ENCODE measurements around the gene VANGL2.

The VANGL2 gene

DNA sequence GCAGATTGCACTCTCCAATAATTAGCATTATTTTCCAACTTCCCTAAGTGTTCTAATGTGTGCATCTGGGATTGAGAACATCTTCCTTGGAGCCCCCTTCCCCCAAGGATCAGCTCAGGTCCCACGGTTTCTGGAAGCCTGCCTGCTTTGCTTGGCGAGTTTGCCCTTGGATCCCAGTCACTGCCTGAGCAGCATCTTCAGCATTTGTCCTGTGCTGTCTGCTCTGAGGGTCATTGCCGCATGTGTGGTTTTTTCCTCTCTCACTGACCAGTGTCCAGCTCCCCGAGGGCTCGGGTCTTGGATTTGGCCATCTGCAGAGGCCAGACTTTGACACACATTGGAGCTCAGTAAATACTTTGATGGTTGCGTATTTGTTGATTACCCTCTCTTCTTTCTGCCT, 18.1 kb downstream of the VANGL2 start:
- Mint-ChIP-seq H3K4me3 (no peak overlapping the region), H3K27ac (no peak overlapping the region), H3K36me3 (ENCODE audit: low read depth) (no peaks in the 10 kb centered on the region), H3K4me1 (ENCODE audit: low read depth) (peaks cover 7% of the 10 kb centered on the region), H3K9me3 (no peaks in the 10 kb centered on the region), H3K27me3 (peaks cover 17% of the 10 kb centered on the region)
- intact Hi-C loops (cut with micrococcal nuclease): no loop called here

DNA sequence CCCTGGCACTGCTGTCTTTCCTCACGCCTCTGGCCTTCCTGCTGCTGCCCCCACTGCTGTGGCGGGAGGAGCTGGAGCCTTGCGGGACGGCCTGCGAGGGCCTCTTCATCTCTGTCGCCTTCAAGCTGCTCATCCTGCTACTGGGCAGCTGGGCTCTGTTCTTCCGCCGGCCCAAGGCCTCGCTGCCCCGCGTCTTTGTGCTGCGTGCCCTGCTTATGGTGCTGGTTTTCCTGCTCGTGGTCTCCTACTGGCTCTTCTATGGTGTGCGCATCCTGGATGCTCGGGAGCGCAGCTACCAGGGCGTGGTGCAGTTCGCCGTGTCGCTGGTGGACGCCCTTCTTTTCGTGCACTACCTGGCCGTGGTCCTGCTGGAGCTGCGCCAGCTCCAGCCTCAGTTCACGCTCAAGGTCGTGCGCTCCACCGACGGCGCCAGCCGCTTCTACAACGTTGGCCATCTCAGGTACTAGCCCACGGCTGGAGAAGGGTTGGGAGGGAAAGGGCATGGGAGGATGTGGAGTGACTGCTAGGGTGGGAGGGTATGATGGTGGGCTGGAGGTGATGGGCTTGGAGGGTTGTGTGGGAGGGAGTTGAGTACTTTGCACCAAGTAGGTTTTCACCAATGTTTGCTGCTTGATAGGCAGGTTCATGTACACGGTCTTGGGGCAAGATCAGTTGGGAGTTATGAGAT, 18.9 kb downstream of the VANGL2 start:
- no peaks in the 10 kb centered on the region for H3K36me3 Mint-ChIP-seq (ENCODE audit: low read depth)
- H3K4me1 Mint-ChIP-seq (ENCODE audit: low read depth): peaks cover 7% of the 10 kb centered on the region
- no peak overlapping the region for H3K27ac Mint-ChIP-seq
- intact Hi-C loops (cut with micrococcal nuclease): no loop called here
- no peaks in the 10 kb centered on the region for H3K9me3 Mint-ChIP-seq
- no peak overlapping the region for H3K4me3 Mint-ChIP-seq
- H3K27me3 Mint-ChIP-seq: peaks cover 17% of the 10 kb centered on the region

DNA sequence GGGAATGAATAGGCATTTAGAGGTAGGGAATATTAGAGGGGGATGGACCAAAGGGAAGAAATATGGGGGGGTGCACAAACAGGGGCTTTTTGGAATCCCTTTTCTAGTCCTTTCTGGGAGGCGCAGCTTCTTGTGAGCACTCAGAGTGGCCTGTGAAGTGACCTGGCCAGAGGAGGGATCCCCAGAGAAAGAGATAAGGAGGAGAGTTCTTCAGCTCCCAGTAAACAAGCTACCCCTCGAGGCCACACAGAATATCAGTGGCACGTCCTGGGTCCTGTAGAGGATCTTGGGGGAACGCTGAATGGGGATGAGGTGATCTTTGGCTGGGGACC, 19.4 kb downstream of the VANGL2 start:
- no peaks in the 10 kb centered on the region for H3K9me3 Mint-ChIP-seq
- intact Hi-C loops (cut with micrococcal nuclease): loop anchor here (10.0 kb wide), 1 partner anchor 415 kb away; no protein-coding TSS in a partner anchor

DNA sequence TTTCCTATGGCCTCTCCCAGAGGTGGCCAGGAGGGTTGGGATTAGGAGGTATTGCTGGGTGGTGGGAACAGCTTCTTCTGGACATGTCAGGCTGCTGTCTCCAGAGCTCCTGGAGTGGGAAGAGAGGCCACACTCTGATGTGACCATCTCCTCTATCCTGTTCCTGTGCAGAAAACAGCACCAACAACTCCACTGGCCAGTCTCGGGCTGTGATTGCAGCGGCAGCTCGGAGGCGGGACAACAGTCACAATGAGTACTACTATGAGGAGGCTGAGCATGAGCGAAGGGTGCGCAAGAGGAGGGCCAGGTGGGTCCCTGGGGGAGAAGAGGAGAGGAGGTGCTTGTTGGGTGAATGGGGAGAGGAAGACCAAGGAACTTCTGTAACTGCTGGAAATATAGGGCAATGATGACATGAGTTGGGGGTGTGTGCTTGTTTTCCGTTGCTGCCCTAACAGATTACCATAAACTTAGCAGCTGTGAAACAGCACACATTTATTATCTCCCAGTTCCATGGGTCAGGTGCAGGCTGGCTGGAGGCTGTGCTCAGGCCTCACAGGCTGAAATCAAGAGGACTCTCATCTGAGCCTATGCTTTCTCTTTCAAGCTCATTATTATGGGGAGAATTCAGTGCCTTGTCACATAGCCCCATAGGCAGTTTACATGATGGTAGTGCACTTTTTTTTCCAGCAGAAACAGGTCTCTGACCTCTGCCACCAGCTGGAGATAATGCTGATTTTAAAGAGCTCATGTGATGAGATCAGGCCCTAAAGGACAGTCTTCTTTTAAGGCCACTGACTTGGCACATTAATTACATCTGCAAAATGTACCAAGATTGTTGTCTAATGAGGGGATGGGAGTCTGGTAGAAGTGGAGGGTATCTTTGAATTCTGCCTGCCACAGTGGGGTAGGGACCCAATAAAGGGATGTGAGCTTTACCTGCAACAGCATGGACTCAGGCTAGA, 20.8 kb downstream of the VANGL2 start:
- Mint-ChIP-seq H3K4me3 (no peak overlapping the region), H3K36me3 (ENCODE audit: low read depth) (no peaks in the 10 kb centered on the region), H3K9me3 (no peaks in the 10 kb centered on the region), H3K27ac (peak overlapping the region; percentile 63), H3K27me3 (peaks cover 17% of the 10 kb centered on the region), H3K4me1 (ENCODE audit: low read depth) (peaks cover 7% of the 10 kb centered on the region)
- intact Hi-C loops (cut with micrococcal nuclease): loop anchor here (10.0 kb wide), 1 partner anchor 414 kb away; no protein-coding TSS in a partner anchor

More for the DNA sequence above, 19.4 kb downstream of the VANGL2 start:
- Mint-ChIP-seq H3K4me1 (ENCODE audit: low read depth) (peaks cover 7% of the 10 kb centered on the region), H3K36me3 (ENCODE audit: low read depth) (no peaks in the 10 kb centered on the region), H3K4me3 (no peak overlapping the region), H3K27ac (peak overlapping the region; percentile 63), H3K27me3 (peaks cover 17% of the 10 kb centered on the region)

DNA sequence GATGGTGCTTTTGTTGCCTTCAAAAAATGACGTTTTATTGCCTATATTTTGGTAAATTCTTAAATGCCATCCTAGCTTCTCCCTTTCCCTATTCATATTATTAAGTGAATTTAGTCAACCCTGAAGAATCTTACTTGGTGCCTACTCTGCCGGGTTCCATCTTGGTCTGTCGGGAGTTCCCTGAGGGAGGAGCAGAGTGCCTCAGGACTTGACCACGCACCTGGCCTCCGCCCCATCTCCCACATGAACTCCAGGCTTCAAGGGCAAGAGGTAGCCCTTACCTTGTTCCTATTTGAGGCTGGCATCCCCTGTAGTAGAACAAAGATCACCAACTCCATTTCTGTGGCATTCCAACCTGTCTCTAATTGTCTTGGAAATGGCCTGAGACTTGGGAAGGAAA, 21.5 kb downstream of the VANGL2 start:
- Mint-ChIP-seq H3K9me3 (no peaks in the 10 kb centered on the region), H3K27me3 (peaks cover 14% of the 10 kb centered on the region), H3K4me3 (no peak overlapping the region), H3K4me1 (ENCODE audit: low read depth) (peaks cover 7% of the 10 kb centered on the region), H3K36me3 (ENCODE audit: low read depth) (no peaks in the 10 kb centered on the region), H3K27ac (no peak overlapping the region)
- intact Hi-C loops (cut with micrococcal nuclease): loop anchor here (10.0 kb wide), 1 partner anchor 413 kb away; no protein-coding TSS in a partner anchor

DNA sequence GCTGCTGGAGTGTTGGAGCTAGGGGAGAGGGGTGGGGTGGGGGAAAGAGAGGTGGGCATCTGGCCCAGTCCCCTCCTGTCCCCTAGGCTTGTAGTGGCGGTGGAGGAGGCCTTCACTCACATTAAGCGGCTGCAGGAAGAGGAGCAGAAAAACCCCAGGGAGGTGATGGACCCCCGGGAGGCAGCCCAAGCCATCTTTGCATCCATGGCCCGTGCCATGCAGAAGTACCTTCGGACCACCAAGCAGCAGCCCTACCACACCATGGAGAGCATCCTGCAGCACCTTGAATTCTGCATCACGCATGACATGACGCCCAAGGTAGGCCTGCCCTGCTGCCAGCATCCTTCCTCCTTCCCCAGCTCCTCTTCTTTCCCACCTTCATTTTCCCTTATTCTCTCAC, 23.6 kb downstream of the VANGL2 start:
- H3K4me1 Mint-ChIP-seq (ENCODE audit: low read depth): peaks cover 19% of the 10 kb centered on the region
- no peak overlapping the region for H3K27ac Mint-ChIP-seq
- peaks cover 11% of the 10 kb centered on the region for H3K27me3 Mint-ChIP-seq
- intact Hi-C loops (cut with micrococcal nuclease): loop anchor here (10.0 kb wide), 1 partner anchor 411 kb away; no protein-coding TSS in a partner anchor
- H3K9me3 Mint-ChIP-seq: no peaks in the 10 kb centered on the region
- no peaks in the 10 kb centered on the region for H3K36me3 Mint-ChIP-seq (ENCODE audit: low read depth)
- H3K4me3 Mint-ChIP-seq: no peak overlapping the region

DNA sequence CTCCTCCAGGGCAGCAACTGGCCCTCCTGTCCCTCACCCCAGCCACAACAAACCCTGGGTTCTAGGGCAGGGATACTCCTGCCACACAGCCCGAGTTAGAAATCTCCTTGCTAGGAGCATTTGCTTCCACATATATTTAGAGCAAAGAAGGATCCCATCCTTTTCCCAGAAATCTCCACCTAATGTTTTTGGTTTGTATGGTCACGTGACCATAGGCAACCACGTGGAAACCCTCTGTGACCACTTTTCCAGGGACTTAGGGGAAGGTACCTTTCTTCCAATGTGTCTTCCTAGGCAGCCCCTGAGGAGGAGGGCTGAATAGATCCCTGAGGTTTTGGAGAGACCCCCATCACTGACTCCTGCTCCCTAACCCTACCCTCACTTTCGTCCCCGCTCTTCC, 25.5 kb downstream of the VANGL2 start:
- H3K4me3 Mint-ChIP-seq: no peak overlapping the region
- H3K27me3 Mint-ChIP-seq: no peaks in the 10 kb centered on the region
- H3K36me3 Mint-ChIP-seq (ENCODE audit: low read depth): no peaks in the 10 kb centered on the region
- peak overlapping the region; percentile 46 for H3K27ac Mint-ChIP-seq
- intact Hi-C loops (cut with micrococcal nuclease): loop anchor here (10.0 kb wide), 1 partner anchor 409 kb away; no protein-coding TSS in a partner anchor
- H3K4me1 Mint-ChIP-seq (ENCODE audit: low read depth): peaks cover 35% of the 10 kb centered on the region
- H3K9me3 Mint-ChIP-seq: no peaks in the 10 kb centered on the region

DNA sequence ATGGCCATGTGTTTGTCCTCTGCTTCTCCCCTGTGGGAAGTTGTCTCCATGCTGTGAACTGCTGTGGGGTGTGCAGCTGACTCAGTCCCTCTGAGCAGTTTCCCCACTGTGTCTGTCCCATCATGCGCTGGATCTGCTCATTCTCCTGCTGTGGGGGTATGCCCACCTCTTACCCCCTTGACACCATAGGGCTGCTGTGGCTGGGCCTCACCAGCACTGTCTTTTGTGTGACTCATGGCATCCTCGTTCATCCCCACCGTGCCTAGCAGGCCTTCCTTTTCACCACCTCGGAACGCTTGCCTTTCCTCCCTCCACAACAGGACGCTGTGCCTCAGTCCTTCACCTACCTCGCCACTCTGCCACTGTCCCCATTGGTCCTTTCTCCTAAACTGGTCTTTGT, 27.3 kb downstream of the VANGL2 start:
- Mint-ChIP-seq H3K9me3 (no peaks in the 10 kb centered on the region), H3K27me3 (no peaks in the 10 kb centered on the region), H3K27ac (peak overlapping the region; percentile 40), H3K4me3 (no peak overlapping the region), H3K36me3 (ENCODE audit: low read depth) (no peaks in the 10 kb centered on the region), H3K4me1 (ENCODE audit: low read depth) (peaks cover 32% of the 10 kb centered on the region)
- intact Hi-C loops (cut with micrococcal nuclease): loop anchor here (1.0 to 10.0 kb wide), 3 partner anchors 180 to 407 kb away; no protein-coding TSS in a partner anchor

DNA sequence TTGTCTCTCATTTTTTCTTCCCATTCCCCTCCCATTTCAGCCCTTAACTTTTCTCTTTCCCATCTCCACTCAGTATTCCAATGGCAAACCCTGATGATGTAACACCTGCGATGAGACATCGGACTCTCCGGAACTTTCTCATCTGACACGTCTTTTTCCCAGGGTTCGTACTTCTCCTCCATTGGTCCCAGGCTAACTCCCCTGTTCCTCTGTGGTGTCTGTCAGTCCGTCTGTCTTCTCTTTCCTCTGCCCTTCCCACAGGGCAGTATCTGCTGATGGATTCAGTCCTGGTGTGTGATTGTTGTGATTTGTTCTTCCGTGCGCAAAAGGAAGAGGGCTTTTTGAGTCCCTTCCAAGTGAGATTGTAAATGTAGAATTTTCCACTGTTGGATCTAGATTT, 27.7 kb downstream of the VANGL2 start:
- Mint-ChIP-seq H3K36me3 (ENCODE audit: low read depth) (no peaks in the 10 kb centered on the region), H3K4me3 (no peak overlapping the region)
- intact Hi-C loops (cut with micrococcal nuclease): loop anchor here (1.0 to 10.0 kb wide), 3 partner anchors 179 to 407 kb away; no protein-coding TSS in a partner anchor

DNA sequence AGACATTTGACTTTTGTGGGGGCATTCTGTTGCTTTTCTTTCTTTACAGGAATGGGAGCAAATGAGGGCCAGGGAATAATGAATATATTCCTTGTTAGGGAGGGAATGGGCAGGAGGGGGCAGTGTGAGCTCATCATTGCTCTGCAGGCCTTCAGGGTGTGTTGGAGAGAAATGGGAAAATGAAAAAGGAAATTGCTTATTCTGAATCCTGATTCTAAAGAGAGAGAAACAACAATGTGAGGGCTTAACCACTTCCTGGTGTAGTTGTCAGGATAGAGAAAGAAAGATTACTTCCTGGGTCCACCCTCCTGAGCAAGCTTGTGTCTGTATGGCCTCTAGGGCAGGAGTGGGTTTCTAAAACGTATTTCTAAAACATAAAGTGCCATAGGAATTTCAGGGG, 28.3 kb downstream of the VANGL2 start:
- intact Hi-C loops (cut with micrococcal nuclease): loop anchor here (1.0 to 10.0 kb wide), 3 partner anchors 179 to 406 kb away; no protein-coding TSS in a partner anchor
- peak overlapping the region; percentile 63 for H3K27ac Mint-ChIP-seq
- H3K9me3 Mint-ChIP-seq: no peaks in the 10 kb centered on the region
- H3K27me3 Mint-ChIP-seq: no peaks in the 10 kb centered on the region
- H3K4me3 Mint-ChIP-seq: no peak overlapping the region
- no peaks in the 10 kb centered on the region for H3K36me3 Mint-ChIP-seq (ENCODE audit: low read depth)
- peaks cover 37% of the 10 kb centered on the region for H3K4me1 Mint-ChIP-seq (ENCODE audit: low read depth)

More for the DNA sequence above, 27.7 kb downstream of the VANGL2 start:
- Mint-ChIP-seq H3K9me3 (no peaks in the 10 kb centered on the region), H3K27ac (peak overlapping the region; percentile 40), H3K27me3 (no peaks in the 10 kb centered on the region), H3K4me1 (ENCODE audit: low read depth) (peaks cover 34% of the 10 kb centered on the region)

DNA sequence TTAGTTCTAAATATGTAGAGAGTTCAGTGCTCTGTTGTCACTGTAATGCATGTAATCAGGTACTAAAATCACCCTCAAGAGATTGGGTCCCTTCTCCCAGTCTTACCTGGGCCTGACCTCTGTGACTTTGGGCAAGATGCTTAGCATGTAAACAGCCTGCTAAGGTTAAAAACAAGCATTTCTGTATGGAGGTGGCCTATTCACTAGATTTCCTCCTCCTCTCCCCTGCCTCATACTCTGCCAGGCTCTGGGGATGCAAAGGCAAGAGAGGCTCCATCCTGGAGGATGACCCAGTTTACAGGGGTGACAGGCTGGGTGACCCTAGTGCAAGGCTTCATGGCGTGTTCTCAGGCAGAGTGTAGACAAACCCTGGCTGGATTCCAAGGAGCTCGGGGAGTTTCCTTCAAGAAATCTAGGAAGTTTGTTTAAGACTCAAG, 28.8 kb downstream of the VANGL2 start:
- peak overlapping the region; percentile 63 for H3K27ac Mint-ChIP-seq
- no peak overlapping the region for H3K4me3 Mint-ChIP-seq
- peaks cover under 1% of the 10 kb centered on the region for H3K27me3 Mint-ChIP-seq
- H3K4me1 Mint-ChIP-seq (ENCODE audit: low read depth): peaks cover 37% of the 10 kb centered on the region
- peaks cover 2% of the 10 kb centered on the region for H3K36me3 Mint-ChIP-seq (ENCODE audit: low read depth)
- intact Hi-C loops (cut with micrococcal nuclease): loop anchor here (2.0 to 10.0 kb wide), 2 partner anchors 244 to 406 kb away; no protein-coding TSS in a partner anchor
- H3K9me3 Mint-ChIP-seq: peaks cover 4% of the 10 kb centered on the region

DNA sequence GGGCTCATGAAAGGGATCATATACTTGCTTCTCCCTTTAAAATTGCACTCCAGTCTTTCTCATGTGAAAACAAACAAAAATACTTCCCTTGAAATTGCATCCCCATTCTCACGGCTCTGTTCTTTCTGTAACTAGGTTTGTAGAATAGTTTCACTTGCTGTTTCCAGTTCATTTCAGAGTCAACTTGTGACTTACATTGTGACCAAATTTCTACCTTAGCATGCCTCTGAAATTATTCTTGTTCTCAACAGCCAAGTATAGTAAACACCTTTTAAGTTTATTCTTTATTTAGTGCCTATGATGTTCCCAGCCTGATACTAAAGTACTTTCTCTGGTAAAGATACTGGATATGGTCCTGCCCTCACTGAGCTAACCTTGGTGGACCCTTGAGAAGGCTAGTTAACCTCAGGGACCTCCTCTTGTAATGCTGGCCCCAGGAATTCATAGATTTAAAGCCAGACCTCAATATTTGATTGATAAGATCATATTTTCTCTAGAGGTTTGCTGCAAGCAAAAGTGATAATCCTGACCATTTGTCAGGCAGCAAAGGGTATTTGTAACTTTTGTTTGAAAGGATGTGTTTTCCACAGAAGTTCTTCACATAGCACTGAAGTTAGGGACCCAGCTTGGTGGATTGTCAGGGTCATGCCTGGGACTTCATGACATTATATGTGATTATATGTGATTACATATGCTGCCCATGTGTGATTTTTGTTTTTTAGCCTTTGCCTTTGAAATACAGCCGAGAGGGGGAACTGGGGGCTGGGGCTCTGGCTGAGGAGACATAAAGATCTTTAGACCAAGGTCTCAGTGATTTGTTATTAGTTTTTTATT, 29.6 kb downstream of the VANGL2 start:
- peaks cover 1% of the 10 kb centered on the region for H3K27me3 Mint-ChIP-seq

DNA sequence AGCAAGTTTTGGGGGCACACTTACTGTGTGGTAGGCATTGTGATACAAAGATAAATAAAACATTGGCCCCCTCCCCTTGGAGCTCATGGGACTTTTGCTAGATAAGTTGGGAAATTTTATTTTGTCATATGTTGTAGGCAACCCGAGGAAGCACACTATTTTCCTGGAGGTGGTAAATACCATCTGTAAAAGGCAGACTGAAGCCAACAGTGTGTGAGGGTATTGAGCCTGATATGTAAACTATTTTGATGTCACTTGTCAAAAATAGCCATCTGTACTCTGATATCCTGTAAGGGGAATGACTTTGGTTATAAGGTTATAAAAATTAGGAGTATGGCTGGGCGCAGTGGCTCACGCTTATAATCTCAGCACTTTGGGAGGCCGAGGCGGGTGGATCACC, 30.6 kb downstream of the VANGL2 start:
- Mint-ChIP-seq H3K4me1 (ENCODE audit: low read depth) (peaks cover 42% of the 10 kb centered on the region), H3K36me3 (ENCODE audit: low read depth) (peaks cover 5% of the 10 kb centered on the region), H3K27ac (peak overlapping the region; percentile 63), H3K9me3 (peaks cover 16% of the 10 kb centered on the region), H3K27me3 (peaks cover 1% of the 10 kb centered on the region), H3K4me3 (no peak overlapping the region)
- intact Hi-C loops (cut with micrococcal nuclease): no loop called here

More for the DNA sequence above, 29.6 kb downstream of the VANGL2 start:
- H3K4me3 Mint-ChIP-seq: no peak overlapping the region
- peaks cover 37% of the 10 kb centered on the region for H3K4me1 Mint-ChIP-seq (ENCODE audit: low read depth)
- peak overlapping the region; percentile 63 for H3K27ac Mint-ChIP-seq
- intact Hi-C loops (cut with micrococcal nuclease): loop anchor here (2.0 to 10.0 kb wide), 2 partner anchors 243 to 405 kb away; no protein-coding TSS in a partner anchor
- peaks cover 12% of the 10 kb centered on the region for H3K9me3 Mint-ChIP-seq
- peaks cover 5% of the 10 kb centered on the region for H3K36me3 Mint-ChIP-seq (ENCODE audit: low read depth)

Measured in dendritic cell treated with granulocyte-macrophage colony-stimulating factor and Interleukin-4, amounts not matched to agents 40 ng/mL and 50 ng/mL, for 4 days (primary cell).